Mesothelial cell of epicardium (in vitro differentiated cells): ENCODE results near the gene NUP214. TPM values are rescaled to one million over a fixed set of nuclear protein-coding genes. Genes with fewer than 3 reads are reported as not detected.

Source experiments
- DNase-seq, 2 experiments: peaks; one replicate each; pipeline ENCODE4 v3.0.0; 2021; ENCODE audit warnings: low spot score in 2 of 2; ENCODE audit not compliant: unreplicated experiment in 2 of 2
- H3K27ac Mint-ChIP-seq: 2 replicates; pipeline ENCODE4 v1.8.0; 2021; ENCODE audit warnings: mixed read lengths
- H3K27me3 Mint-ChIP-seq: 2 replicates; pipeline ENCODE4 v1.8.0; 2021; ENCODE audit warnings: low read depth, mixed read lengths
- H3K36me3 Mint-ChIP-seq: 2 replicates; pipeline ENCODE4 v1.8.0; 2021; ENCODE audit warnings: mixed read lengths
- H3K4me1 Mint-ChIP-seq: 2 replicates; pipeline ENCODE4 v1.8.0; 2021; ENCODE audit warnings: mixed read lengths
- H3K4me3 Mint-ChIP-seq: 2 replicates; pipeline ENCODE4 v1.8.0; 2021; ENCODE audit warnings: mild to moderate bottlenecking, moderate library complexity, mixed read lengths
- H3K9me3 Mint-ChIP-seq: 2 replicates; pipeline ENCODE4 v1.8.0; 2021; ENCODE audit warnings: mixed read lengths
- total RNA-seq: library from RNA; stranded (reverse); gene quantifications from 3 replicates; pipeline ENCODE4 v1.2.1, GENCODE V29; 2021
- TF ChIP-seq, protein P1 (sequence below): fragments of 200-600 bp; sonication (generic); IDR thresholded peaks from one replicate; pipeline ENCODE4 v1.5.0; 2021; ENCODE audit warnings: antibody characterized with exemption; ENCODE audit not compliant: unreplicated experiment

NUP214 gene
- total RNA-seq, 1 donor from 2014 or later = 69.4 TPM

DNA sequence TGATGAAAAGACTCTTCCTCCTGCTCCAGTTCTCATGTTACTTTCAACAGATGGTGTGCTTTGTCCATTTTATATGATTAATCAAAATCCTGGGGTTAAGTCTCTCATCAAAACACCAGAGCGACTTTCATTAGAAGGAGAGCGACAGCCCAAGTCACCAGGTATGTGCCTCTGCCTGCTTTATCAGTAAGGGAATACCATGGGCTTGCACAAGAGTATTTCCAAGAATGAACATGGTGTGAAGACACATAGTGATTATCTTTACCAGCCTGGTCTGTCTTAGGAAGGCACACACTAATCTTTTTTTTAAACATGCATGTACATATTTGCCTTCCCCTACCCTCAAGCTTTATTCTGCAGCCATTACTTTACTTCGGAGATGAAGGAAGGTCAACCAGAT is 15.2 kb downstream of the NUP214 start:
- H3K4me1 Mint-ChIP-seq = no peaks in the 10 kb centered on the region
- H3K27me3 Mint-ChIP-seq = no peaks in the 10 kb centered on the region
- DNase-seq = no peak
- no peaks in the 10 kb centered on the region for H3K9me3 Mint-ChIP-seq
- TF ChIP-seq, protein P1, sequence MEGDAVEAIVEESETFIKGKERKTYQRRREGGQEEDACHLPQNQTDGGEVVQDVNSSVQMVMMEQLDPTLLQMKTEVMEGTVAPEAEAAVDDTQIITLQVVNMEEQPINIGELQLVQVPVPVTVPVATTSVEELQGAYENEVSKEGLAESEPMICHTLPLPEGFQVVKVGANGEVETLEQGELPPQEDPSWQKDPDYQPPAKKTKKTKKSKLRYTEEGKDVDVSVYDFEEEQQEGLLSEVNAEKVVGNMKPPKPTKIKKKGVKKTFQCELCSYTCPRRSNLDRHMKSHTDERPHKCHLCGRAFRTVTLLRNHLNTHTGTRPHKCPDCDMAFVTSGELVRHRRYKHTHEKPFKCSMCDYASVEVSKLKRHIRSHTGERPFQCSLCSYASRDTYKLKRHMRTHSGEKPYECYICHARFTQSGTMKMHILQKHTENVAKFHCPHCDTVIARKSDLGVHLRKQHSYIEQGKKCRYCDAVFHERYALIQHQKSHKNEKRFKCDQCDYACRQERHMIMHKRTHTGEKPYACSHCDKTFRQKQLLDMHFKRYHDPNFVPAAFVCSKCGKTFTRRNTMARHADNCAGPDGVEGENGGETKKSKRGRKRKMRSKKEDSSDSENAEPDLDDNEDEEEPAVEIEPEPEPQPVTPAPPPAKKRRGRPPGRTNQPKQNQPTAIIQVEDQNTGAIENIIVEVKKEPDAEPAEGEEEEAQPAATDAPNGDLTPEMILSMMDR = no peak
- H3K36me3 Mint-ChIP-seq = peaks cover 45% of the 10 kb centered on the region
- no peak overlapping the region for H3K27ac Mint-ChIP-seq
- H3K4me3 Mint-ChIP-seq = no peak overlapping the region

- DNase-seq = no peak
- no peaks in the 10 kb centered on the region for H3K4me1 Mint-ChIP-seq
- no peaks in the 10 kb centered on the region for H3K9me3 Mint-ChIP-seq
- no peaks in the 10 kb centered on the region for H3K27me3 Mint-ChIP-seq
- H3K4me3 Mint-ChIP-seq = no peak overlapping the region
- no peak overlapping the region for H3K27ac Mint-ChIP-seq
- H3K36me3 Mint-ChIP-seq = peaks cover 48% of the 10 kb centered on the region
- TF ChIP-seq, protein P1 = no peak
These were observed 16.8 kb downstream of the NUP214 start for GRCh38 chr9:131142160-131142559.

- Mint-ChIP-seq H3K36me3 (peaks cover 45% of the 10 kb centered on the region), H3K4me1 (no peaks in the 10 kb centered on the region), H3K9me3 (no peaks in the 10 kb centered on the region), H3K27ac (no peak overlapping the region), H3K27me3 (no peaks in the 10 kb centered on the region), H3K4me3 (no peak overlapping the region)
- TF ChIP-seq, protein P1 = no peak
- no peak for DNase-seq
These were observed 18.8 kb downstream of the NUP214 start for GRCh38 chr9:131144201-131144600.

GRCh38 chr9:131145245-131145644 is 19.9 kb downstream of the NUP214 start:
- no peaks in the 10 kb centered on the region for H3K9me3 Mint-ChIP-seq
- DNase-seq = no peak
- H3K4me3 Mint-ChIP-seq = no peak overlapping the region
- no peaks in the 10 kb centered on the region for H3K27me3 Mint-ChIP-seq
- no peaks in the 10 kb centered on the region for H3K4me1 Mint-ChIP-seq
- no peak overlapping the region for H3K27ac Mint-ChIP-seq
- peaks cover 50% of the 10 kb centered on the region for H3K36me3 Mint-ChIP-seq
- TF ChIP-seq, protein P1 = no peak

GRCh38 chr9:131146186-131146585 is 20.8 kb downstream of the NUP214 start:
- TF ChIP-seq, protein P1 = no peak
- H3K27me3 Mint-ChIP-seq = no peaks in the 10 kb centered on the region
- no peak overlapping the region for H3K27ac Mint-ChIP-seq
- no peak for DNase-seq
- H3K9me3 Mint-ChIP-seq = no peaks in the 10 kb centered on the region
- H3K4me3 Mint-ChIP-seq = no peak overlapping the region
- no peaks in the 10 kb centered on the region for H3K4me1 Mint-ChIP-seq
- peaks cover 48% of the 10 kb centered on the region for H3K36me3 Mint-ChIP-seq

- Mint-ChIP-seq H3K36me3 (peaks cover 51% of the 10 kb centered on the region), H3K9me3 (no peaks in the 10 kb centered on the region), H3K27me3 (no peaks in the 10 kb centered on the region), H3K4me1 (no peaks in the 10 kb centered on the region), H3K4me3 (no peak overlapping the region), H3K27ac (no peak overlapping the region)
- TF ChIP-seq, protein P1 = no peak
- DNase-seq = no peak
These were observed 22.9 kb downstream of the NUP214 start for GRCh38 chr9:131148276-131148675.
